CD4-positive, CD25-positive, alpha-beta regulatory T cell (primary cell): ENCODE results near the gene SEC16B. TPM values are rescaled to one million over a fixed set of nuclear protein-coding genes. Genes with fewer than 3 reads are reported as not detected.
"Not testable (repeated sequence)": the region's sequence is repeated elsewhere in the genome, so short reads cannot be mapped to it uniquely, and the experiment has no call there.

ENCODE experiments used
- ATAC-seq, 2 donors: fragments of 150-1000 bp; cut with Tn5 transposase; one replicate each; pipeline ENCODE4 v1.10.0; 2021; ENCODE audit warnings: low read depth in 2 of 2, moderate number of reproducible peaks in 2 of 2, moderate library complexity in 1 of 2
- DNase-seq, 3 donors: peaks; one replicate each; pipeline versions ENCODE4 v3.0.0 to v3.0.0-alpha.2; 2012 to 2022; ENCODE audit warnings: mixed read lengths in 1 of 3
- H3K27ac ChIP-seq: one replicate; pipeline ENCODE4 v1.7.0; 2013; ENCODE audit warnings: mild to moderate bottlenecking, low read length; ENCODE audit not compliant: insufficient read depth, poor library complexity, severe bottlenecking
- H3K27me3 ChIP-seq: one replicate; pipeline ENCODE4 v1.7.0; 2013; ENCODE audit warnings: low read length; ENCODE audit not compliant: control insufficient read depth, insufficient read depth
- H3K36me3 ChIP-seq: one replicate; pipeline ENCODE4 v1.7.0; 2013; ENCODE audit warnings: mild to moderate bottlenecking, low read length, moderate library complexity; ENCODE audit not compliant: control insufficient read depth, insufficient read depth
- H3K4me1 ChIP-seq: 2 replicates; pipeline ENCODE4 v1.7.0; 2013; ENCODE audit warnings: mild to moderate bottlenecking, low read length; ENCODE audit not compliant: insufficient read depth, control insufficient read depth, poor library complexity, severe bottlenecking
- H3K4me3 ChIP-seq: one replicate; pipeline ENCODE4 v1.7.0; 2013; ENCODE audit warnings: low read depth, mild to moderate bottlenecking, low read length, moderate library complexity
- H3K9me3 ChIP-seq, 2 experiments: 1 replicate in 1 of 2; 2 replicates in 1 of 2; pipeline ENCODE4 v1.7.0; 2013; ENCODE audit warnings: low read length in 2 of 2, mild to moderate bottlenecking in 1 of 2, moderate library complexity in 1 of 2; ENCODE audit not compliant: control insufficient read depth in 2 of 2
- H3K27ac Mint-ChIP-seq, 3 donors: one replicate each; pipeline ENCODE4 v1.8.0; 2020 to 2022; ENCODE audit warnings: mild to moderate bottlenecking in 3 of 3, mixed read lengths in 3 of 3, moderate library complexity in 2 of 3
- H3K27me3 Mint-ChIP-seq: one replicate; pipeline ENCODE4 v1.8.0; 2022; ENCODE audit warnings: mild to moderate bottlenecking, mixed read lengths
- H3K36me3 Mint-ChIP-seq: one replicate; pipeline ENCODE4 v1.8.0; 2020; ENCODE audit warnings: mixed read lengths
- H3K4me1 Mint-ChIP-seq, 4 donors: one replicate each; pipeline ENCODE4 v1.8.0; 2020 to 2022; ENCODE audit warnings: mixed read lengths in 4 of 4, mild to moderate bottlenecking in 1 of 4
- H3K4me3 Mint-ChIP-seq, 4 donors: one replicate each; pipeline ENCODE4 v1.8.0; 2020 to 2022; ENCODE audit warnings: mild to moderate bottlenecking in 4 of 4, mixed read lengths in 4 of 4, moderate library complexity in 3 of 4
- H3K9me3 Mint-ChIP-seq, 7 donors: one replicate each; pipeline ENCODE4 v1.8.0; 2020 to 2022; ENCODE audit warnings: mixed read lengths in 7 of 7, mild to moderate bottlenecking in 3 of 7, moderate library complexity in 2 of 7
- polyA plus RNA-seq, 4 donors: library from polyadenylated mRNA; unstranded; fragments of 300-500 nt; fragmentation: Illumina TruSeq; gene quantifications; one replicate each; pipeline ENCODE4 v1.2.3, GENCODE V29; 2021
- total RNA-seq: library from RNA; stranded (reverse); gene quantifications from one replicate; pipeline ENCODE4 v1.2.3, GENCODE V29; 2022

Gene SEC16B
- total and polyA plus RNA-seq, 5 donors from 2014 or later: not detected

- Histone ChIP-seq H3K4me3 (no peak overlapping the region), H3K27ac (no peak overlapping the region), H3K36me3 (no peaks in the 10 kb centered on the region), H3K4me1 (no peaks in the 10 kb centered on the region), H3K27me3 (no peaks in the 10 kb centered on the region), H3K9me3 (no peaks in the 10 kb centered on the region)
- peaks cover 0 to 13% (median 0%) of the 10 kb centered on the region in 7 donors for H3K9me3 Mint-ChIP-seq
- H3K27me3 Mint-ChIP-seq: no peaks in the 10 kb centered on the region
- H3K4me3 Mint-ChIP-seq: no peak overlapping the region
- DNase-seq (no peak), ATAC-seq (no peak)
- H3K27ac Mint-ChIP-seq: no peak overlapping the region
- no peaks in the 10 kb centered on the region for H3K4me1 Mint-ChIP-seq
- H3K36me3 Mint-ChIP-seq: no peaks in the 10 kb centered on the region
Measured at GRCh38 chr1:178006043-178006442, 36.2 kb upstream of the SEC16B start.

GRCh38 chr1:178005450-178005849 lies 35.6 kb upstream of the SEC16B start:
- Mint-ChIP-seq H3K27me3 (no peaks in the 10 kb centered on the region), H3K4me3 (no peak overlapping the region)
- H3K4me1 ChIP-seq: no peaks in the 10 kb centered on the region

GRCh38 chr1:178004926-178005391 lies 35.1 kb upstream of the SEC16B start:
- ATAC-seq: no peak
- H3K36me3 ChIP-seq: no peaks in the 10 kb centered on the region
- Mint-ChIP-seq H3K9me3 (peaks cover 0 to 13% (median 0%) of the 10 kb centered on the region in 7 donors), H3K4me3 (no peak overlapping the region), H3K4me1 (no peaks in the 10 kb centered on the region), H3K27ac (no peak overlapping the region), H3K36me3 (no peaks in the 10 kb centered on the region), H3K27me3 (no peaks in the 10 kb centered on the region)
- H3K27ac ChIP-seq: no peak overlapping the region
- H3K4me3 ChIP-seq: no peak overlapping the region
- DNase-seq: no peak
- H3K4me1 ChIP-seq: no peaks in the 10 kb centered on the region
- no peaks in the 10 kb centered on the region for H3K27me3 ChIP-seq
- H3K9me3 ChIP-seq: no peaks in the 10 kb centered on the region

More at GRCh38 chr1:178005450-178005849, 35.6 kb upstream of the SEC16B start:
- no peak for DNase-seq
- Histone ChIP-seq H3K27ac (no peak overlapping the region), H3K9me3 (no peaks in the 10 kb centered on the region), H3K27me3 (no peaks in the 10 kb centered on the region), H3K36me3 (no peaks in the 10 kb centered on the region), H3K4me3 (no peak overlapping the region)
- H3K27ac Mint-ChIP-seq: no peak overlapping the region
- H3K9me3 Mint-ChIP-seq: peaks cover 0 to 13% (median 0%) of the 10 kb centered on the region in 7 donors
- no peak for ATAC-seq
- no peaks in the 10 kb centered on the region for H3K36me3 Mint-ChIP-seq
- H3K4me1 Mint-ChIP-seq: no peaks in the 10 kb centered on the region

- H3K4me1 Mint-ChIP-seq: no peaks in the 10 kb centered on the region
- H3K36me3 Mint-ChIP-seq: no peaks in the 10 kb centered on the region
- ATAC-seq: no peak
- no peaks in the 10 kb centered on the region for H3K27me3 Mint-ChIP-seq
- no peak overlapping the region for H3K4me3 ChIP-seq
- no peak overlapping the region for H3K4me3 Mint-ChIP-seq
- H3K27ac ChIP-seq: no peak overlapping the region
- H3K27ac Mint-ChIP-seq: no peak overlapping the region
- H3K4me1 ChIP-seq: no peaks in the 10 kb centered on the region
- peaks cover 0 to 16% (median 4%) of the 10 kb centered on the region in 7 donors for H3K9me3 Mint-ChIP-seq
- H3K36me3 ChIP-seq: no peaks in the 10 kb centered on the region
- no peaks in the 10 kb centered on the region for H3K27me3 ChIP-seq
- H3K9me3 ChIP-seq: no peaks in the 10 kb centered on the region
- DNase-seq: no peak
Measured at GRCh38 chr1:177998696-177999631, 29.1 kb upstream of the SEC16B start.

- Histone ChIP-seq H3K9me3 (peaks cover 0 to 2% of the 10 kb centered on the region in 2 experiments), H3K4me1 (no peaks in the 10 kb centered on the region), H3K36me3 (no peaks in the 10 kb centered on the region), H3K27ac (no peak overlapping the region), H3K27me3 (no peaks in the 10 kb centered on the region), H3K4me3 (no peak overlapping the region)
- H3K9me3 Mint-ChIP-seq: peaks cover 0 to 11% (median 5%) of the 10 kb centered on the region in 7 donors
- no peak overlapping the region for H3K4me3 Mint-ChIP-seq
- H3K27me3 Mint-ChIP-seq: no peaks in the 10 kb centered on the region
- H3K36me3 Mint-ChIP-seq: no peaks in the 10 kb centered on the region
- DNase-seq (no peak), ATAC-seq (no peak)
- no peaks in the 10 kb centered on the region for H3K4me1 Mint-ChIP-seq
- H3K27ac Mint-ChIP-seq: no peak overlapping the region
Measured at GRCh38 chr1:177996957-177997356, 27.1 kb upstream of the SEC16B start.

GRCh38 chr1:177995369-177995768 lies 25.5 kb upstream of the SEC16B start:
- Histone ChIP-seq H3K27ac (no peak overlapping the region), H3K9me3 (peaks cover 0 to 2% of the 10 kb centered on the region in 2 experiments), H3K4me3 (no peak overlapping the region), H3K36me3 (no peaks in the 10 kb centered on the region), H3K4me1 (no peaks in the 10 kb centered on the region), H3K27me3 (no peaks in the 10 kb centered on the region)
- no peak overlapping the region for H3K27ac Mint-ChIP-seq
- H3K36me3 Mint-ChIP-seq: no peaks in the 10 kb centered on the region
- no peak for ATAC-seq
- DNase-seq: no peak
- peaks cover 0 to 10% (median 5%) of the 10 kb centered on the region in 7 donors for H3K9me3 Mint-ChIP-seq
- H3K4me1 Mint-ChIP-seq: no peaks in the 10 kb centered on the region
- no peaks in the 10 kb centered on the region for H3K27me3 Mint-ChIP-seq
- no peak overlapping the region for H3K4me3 Mint-ChIP-seq

- not testable (repeated sequence) for H3K4me1 Mint-ChIP-seq, H3K4me3 Mint-ChIP-seq, DNase-seq, H3K27ac Mint-ChIP-seq, H3K4me3 ChIP-seq, H3K9me3 ChIP-seq, H3K27me3 ChIP-seq, H3K36me3 Mint-ChIP-seq, H3K36me3 ChIP-seq, H3K27ac ChIP-seq, H3K27me3 Mint-ChIP-seq, ATAC-seq, H3K4me1 ChIP-seq
- H3K9me3 Mint-ChIP-seq: peaks cover 2 to 21% (median 7%) of the 10 kb centered on the region in 7 donors
Measured at GRCh38 chr1:177986281-177986680, 16.4 kb upstream of the SEC16B start.

GRCh38 chr1:177984761-177985160 lies 14.9 kb upstream of the SEC16B start:
- ATAC-seq (no peak), DNase-seq (no peak)
- Mint-ChIP-seq H3K27me3 (no peaks in the 10 kb centered on the region), H3K4me3 (no peak overlapping the region), H3K36me3 (no peaks in the 10 kb centered on the region), H3K27ac (no peak overlapping the region), H3K9me3 (peaks cover 2 to 13% (median 7%) of the 10 kb centered on the region in 7 donors), H3K4me1 (no peaks in the 10 kb centered on the region)
- H3K4me3 ChIP-seq: no peak overlapping the region
- H3K9me3 ChIP-seq: no peaks in the 10 kb centered on the region
- no peaks in the 10 kb centered on the region for H3K4me1 ChIP-seq
- no peak overlapping the region for H3K27ac ChIP-seq
- no peaks in the 10 kb centered on the region for H3K36me3 ChIP-seq
- no peaks in the 10 kb centered on the region for H3K27me3 ChIP-seq
